Kidney (tissue), 14 donors: Measurements from ENCODE around the gene HNRNPH3. TPM values are rescaled to one million over a fixed set of nuclear protein-coding genes. Genes with fewer than 3 reads are reported as not detected.

ENCODE experiments used
- DNase-seq, 5 donors: peaks; one replicate each; pipeline ENCODE4 v3.0.0-alpha.2; 2013 to 2020
- FAIRE-seq: peaks from 2 replicates; lab custom pipeline; 2012; peaks lifted over from hg19 to GRCh38; lab: Jason Lieb, UNC
- H3K27ac ChIP-seq, 2 donors: one replicate each; pipeline ENCODE4 v1.7.0; 2013; ENCODE audit warnings: low read depth in 2 of 2, low read length in 2 of 2, inconsistent platforms in 1 of 2
- H3K27me3 ChIP-seq: one replicate; pipeline ENCODE4 v1.7.1; 2013; ENCODE audit warnings: low read length, inconsistent platforms; ENCODE audit not compliant: control insufficient read depth, insufficient read depth
- H3K36me3 ChIP-seq, 3 donors: one replicate each; pipeline versions ENCODE4 v1.7.0 to v1.7.1; 2013; ENCODE audit warnings: low read length in 3 of 3, control low read depth in 1 of 3, inconsistent platforms in 1 of 3; ENCODE audit not compliant: insufficient read depth in 3 of 3, control insufficient read depth in 2 of 3
- H3K4me1 ChIP-seq, 3 donors: one replicate each; pipeline versions ENCODE4 v1.7.0 to v1.7.1; 2013; ENCODE audit warnings: low read length in 3 of 3, inconsistent platforms in 1 of 3, low read depth in 1 of 3; ENCODE audit not compliant: control insufficient read depth in 2 of 3, insufficient read depth in 2 of 3
- H3K4me3 ChIP-seq, 3 donors: one replicate each; pipeline versions ENCODE4 v1.7.0 to v1.8.1; 2013; ENCODE audit warnings: low read length in 3 of 3, control low read depth in 1 of 3, inconsistent platforms in 1 of 3
- H3K9ac ChIP-seq, 3 donors: one replicate each; pipeline versions ENCODE4 v1.7.0 to v1.7.1; 2013; ENCODE audit warnings: low read length in 3 of 3, control low read depth in 1 of 3, inconsistent platforms in 1 of 3
- H3K9me3 ChIP-seq, 3 donors: one replicate each; pipeline versions ENCODE4 v1.7.0 to v1.7.1; 2013; ENCODE audit warnings: low read length in 3 of 3, control low read depth in 1 of 3, inconsistent platforms in 1 of 3; ENCODE audit not compliant: control insufficient read depth in 2 of 3, insufficient read depth in 1 of 3
- intact Hi-C: fragments of 100-400 bp; cut with DNase I; formaldehyde crosslinking; loops from one replicate; pipeline ENCODE4 v1.11.1; 2022
- polyA plus RNA-seq: library from polyadenylated mRNA; stranded (reverse); fragments of 350-450 nt; fragmentation: Illumina TruSeq; extraction: RNeasy Lipid Tissue Mini Kit (QIAGEN cat#74804); gene quantifications from one replicate; pipeline ENCODE4 v1.2.3, GENCODE V29; 2014; ENCODE audit warnings: low read depth, low replicate concordance; ENCODE audit not compliant: insufficient read depth
- total RNA-seq: library from RNA; stranded (reverse); fragmentation: NEBNext Ultra II Directional; extraction: Animal tissue kit (Norgen Biotek cat#: 25700); gene quantifications from one replicate; pipeline ENCODE4 v1.2.1, GENCODE V29; 2021
- TF ChIP-seq, protein P1 (sequence below): IDR thresholded peaks from 3 replicates; pipeline ENCODE4 v1.5.1; 2012; ENCODE audit warnings: mild to moderate bottlenecking, moderate library complexity, borderline replicate concordance; ENCODE audit not compliant: insufficient read depth; ENCODE audit errors: extremely low read depth
- donor health status: control.
- donor health status: control.
- donor health status: control.
- donor health status: control.
- donor health status: control.
- donor health status: DM: yes; HTN: yes; CAD: no.
- donor health status: Normal renal cell carcinoma (clear cell type).

Gene HNRNPH3
- total and polyA plus RNA-seq, 2 donors from 2014 or later: 114 to 119 TPM

DNA sequence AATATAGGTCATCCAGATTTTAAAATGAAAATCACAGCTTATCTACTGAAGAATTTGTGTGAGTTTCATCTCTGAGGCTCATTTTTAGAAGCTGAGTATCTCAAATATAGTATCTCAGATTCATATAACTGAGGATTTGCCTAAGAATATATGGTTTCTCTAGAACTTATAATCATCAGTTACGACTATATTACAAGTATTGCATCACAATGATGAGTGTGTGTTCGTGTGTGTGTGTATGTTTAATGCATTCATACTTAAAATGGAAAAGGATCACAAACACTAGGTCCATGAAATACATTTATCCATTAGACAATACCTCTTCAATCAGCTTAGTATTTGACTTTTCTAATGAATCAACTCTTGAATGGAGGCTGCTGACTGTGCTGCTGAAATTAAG, 53.9 kb downstream of the HNRNPH3 start:
- no peaks in the 10 kb centered on the region for H3K27me3 ChIP-seq
- no peak overlapping the region for H3K27ac ChIP-seq
- no peak overlapping the region for H3K4me3 ChIP-seq
- H3K36me3 ChIP-seq: peaks cover 3 to 31% (median 9%) of the 10 kb centered on the region in 3 donors
- no peak overlapping the region for H3K9ac ChIP-seq
- DNase-seq (no peak), FAIRE-seq (no peak)
- no peaks in the 10 kb centered on the region for H3K9me3 ChIP-seq
- TF ChIP-seq, protein P1, sequence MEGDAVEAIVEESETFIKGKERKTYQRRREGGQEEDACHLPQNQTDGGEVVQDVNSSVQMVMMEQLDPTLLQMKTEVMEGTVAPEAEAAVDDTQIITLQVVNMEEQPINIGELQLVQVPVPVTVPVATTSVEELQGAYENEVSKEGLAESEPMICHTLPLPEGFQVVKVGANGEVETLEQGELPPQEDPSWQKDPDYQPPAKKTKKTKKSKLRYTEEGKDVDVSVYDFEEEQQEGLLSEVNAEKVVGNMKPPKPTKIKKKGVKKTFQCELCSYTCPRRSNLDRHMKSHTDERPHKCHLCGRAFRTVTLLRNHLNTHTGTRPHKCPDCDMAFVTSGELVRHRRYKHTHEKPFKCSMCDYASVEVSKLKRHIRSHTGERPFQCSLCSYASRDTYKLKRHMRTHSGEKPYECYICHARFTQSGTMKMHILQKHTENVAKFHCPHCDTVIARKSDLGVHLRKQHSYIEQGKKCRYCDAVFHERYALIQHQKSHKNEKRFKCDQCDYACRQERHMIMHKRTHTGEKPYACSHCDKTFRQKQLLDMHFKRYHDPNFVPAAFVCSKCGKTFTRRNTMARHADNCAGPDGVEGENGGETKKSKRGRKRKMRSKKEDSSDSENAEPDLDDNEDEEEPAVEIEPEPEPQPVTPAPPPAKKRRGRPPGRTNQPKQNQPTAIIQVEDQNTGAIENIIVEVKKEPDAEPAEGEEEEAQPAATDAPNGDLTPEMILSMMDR: no peak
- intact Hi-C loops: no loop called here
- H3K4me1 ChIP-seq: no peaks in the 10 kb centered on the region

Other genes starting within 250 kb of the HNRNPH3 start
- 0.06 TPM for gene MYPN, start 222.6 kb upstream of the HNRNPH3 start, total RNA-seq
- gene MYPN, start 222.6 kb upstream of the HNRNPH3 start, polyA plus RNA-seq: not detected
- gene ATOH7, start 100.0 kb upstream of the HNRNPH3 start, total RNA-seq: 0.16 TPM
- gene ATOH7, start 100.0 kb upstream of the HNRNPH3 start, polyA plus RNA-seq: 0.45 TPM
- 33.5 TPM for gene PBLD, start 864 bp downstream of the HNRNPH3 start, total RNA-seq
- 104 TPM for gene PBLD, start 864 bp downstream of the HNRNPH3 start, polyA plus RNA-seq
- 27.5 TPM for gene RUFY2, start 75.2 kb downstream of the HNRNPH3 start, total RNA-seq
- gene RUFY2, start 75.2 kb downstream of the HNRNPH3 start, polyA plus RNA-seq: 7.4 TPM
- gene DNA2, start 139.9 kb downstream of the HNRNPH3 start, total RNA-seq: 3.6 TPM
- 2.2 TPM for gene DNA2, start 139.9 kb downstream of the HNRNPH3 start, polyA plus RNA-seq
- gene SLC25A16, start 195.5 kb downstream of the HNRNPH3 start, total RNA-seq: 28.2 TPM
- gene SLC25A16, start 195.5 kb downstream of the HNRNPH3 start, polyA plus RNA-seq: 17.5 TPM
- 2.2 TPM for gene TET1, start 228.3 kb downstream of the HNRNPH3 start, total RNA-seq
- gene TET1, start 228.3 kb downstream of the HNRNPH3 start, polyA plus RNA-seq: 0.22 TPM